ENCODE measurements around the gene SPRY2. TPM values are rescaled to one million over a fixed set of nuclear protein-coding genes. Genes with fewer than 3 reads are reported as not detected.
"Not testable (repeated sequence)": the region's sequence is repeated elsewhere in the genome, so short reads cannot be mapped to it uniquely, and the experiment has no call there.

Gene SPRY2
- total RNA-seq, 1 donor from 2014 or later = 55.3 TPM

GRCh38 chr13:80361298-80361697 lies 20.4 kb upstream of the SPRY2 start:
- Histone ChIP-seq H3K9me3 (no peaks in the 10 kb centered on the region), H3K36me3 (no peaks in the 10 kb centered on the region), H3K27me3 (no peaks in the 10 kb centered on the region), H3K27ac (no peak overlapping the region), H3K4me1 (no peaks in the 10 kb centered on the region), H3K4me3 (no peak overlapping the region)
- ATAC-seq (no peak), DNase-seq (no peak)
- intact Hi-C loops (cut with DNase I) = no loop called here
- no peak for TF ChIP-seq CTCF (IDR thresholded peaks at IDR 0.05)

- Histone ChIP-seq H3K9me3 (no peaks in the 10 kb centered on the region), H3K4me1 (no peaks in the 10 kb centered on the region), H3K27ac (no peak overlapping the region), H3K4me3 (no peak overlapping the region), H3K27me3 (no peaks in the 10 kb centered on the region), H3K36me3 (no peaks in the 10 kb centered on the region)
- ATAC-seq (no peak), DNase-seq (no peak)
- intact Hi-C loops (cut with DNase I) = no loop called here
- no peak for TF ChIP-seq CTCF (IDR thresholded peaks at IDR 0.05)
These were observed 19.5 kb upstream of the SPRY2 start for GRCh38 chr13:80360453-80360800.

- no peak for DNase-seq
- no peak overlapping the region for H3K27ac ChIP-seq
- intact Hi-C loops (cut with DNase I) = no loop called here
These were observed 19.0 kb upstream of the SPRY2 start for GRCh38 chr13:80359778-80360452.

GRCh38 chr13:80359414-80359777 lies 18.5 kb upstream of the SPRY2 start:
- Histone ChIP-seq H3K4me1 (no peaks in the 10 kb centered on the region), H3K36me3 (no peaks in the 10 kb centered on the region), H3K27ac (no peak overlapping the region), H3K9me3 (no peaks in the 10 kb centered on the region), H3K4me3 (no peak overlapping the region), H3K27me3 (no peaks in the 10 kb centered on the region)
- ATAC-seq = no peak
- DNase-seq = no peak
- intact Hi-C loops (cut with DNase I) = no loop called here
- TF ChIP-seq CTCF (IDR thresholded peaks at IDR 0.05) = no peak

More at GRCh38 chr13:80359778-80360452, 19.0 kb upstream of the SPRY2 start:
- H3K4me1 ChIP-seq = no peaks in the 10 kb centered on the region
- ATAC-seq = peak; percentile 38
- H3K4me3 ChIP-seq = no peak overlapping the region
- no peak for TF ChIP-seq CTCF (IDR thresholded peaks at IDR 0.05)
- no peaks in the 10 kb centered on the region for H3K9me3 ChIP-seq
- no peaks in the 10 kb centered on the region for H3K36me3 ChIP-seq
- no peaks in the 10 kb centered on the region for H3K27me3 ChIP-seq

- H3K9me3 ChIP-seq; H3K4me1 ChIP-seq; DNase-seq; H3K27me3 ChIP-seq; intact Hi-C loops (cut with DNase I); H3K27ac ChIP-seq; H3K36me3 ChIP-seq; H3K4me3 ChIP-seq; ATAC-seq: not testable (repeated sequence)
These were observed 14.7 kb upstream of the SPRY2 start for GRCh38 chr13:80355496-80356094.

GRCh38 chr13:80348750-80349149 lies 7.8 kb upstream of the SPRY2 start:
- ATAC-seq (no peak), DNase-seq (no peak)
- no peaks in the 10 kb centered on the region for H3K27me3 ChIP-seq
- H3K9me3 ChIP-seq = no peaks in the 10 kb centered on the region
- TF ChIP-seq CTCF (IDR thresholded peaks at IDR 0.05) = no peak
- no peaks in the 10 kb centered on the region for H3K36me3 ChIP-seq
- H3K4me1 ChIP-seq = peaks cover 7% of the 10 kb centered on the region
- intact Hi-C loops (cut with DNase I) = no loop called here
- no peak overlapping the region for H3K4me3 ChIP-seq
- no peak overlapping the region for H3K27ac ChIP-seq
